Stromal cell of bone marrow (primary cell): ENCODE results near the gene PRSS22.

ENCODE experiments used
- DNase-seq: peaks from one replicate; pipeline ENCODE4 v3.0.0-alpha.2; 2012; ENCODE audit warnings: low read depth

Gene PRSS22

DNA sequence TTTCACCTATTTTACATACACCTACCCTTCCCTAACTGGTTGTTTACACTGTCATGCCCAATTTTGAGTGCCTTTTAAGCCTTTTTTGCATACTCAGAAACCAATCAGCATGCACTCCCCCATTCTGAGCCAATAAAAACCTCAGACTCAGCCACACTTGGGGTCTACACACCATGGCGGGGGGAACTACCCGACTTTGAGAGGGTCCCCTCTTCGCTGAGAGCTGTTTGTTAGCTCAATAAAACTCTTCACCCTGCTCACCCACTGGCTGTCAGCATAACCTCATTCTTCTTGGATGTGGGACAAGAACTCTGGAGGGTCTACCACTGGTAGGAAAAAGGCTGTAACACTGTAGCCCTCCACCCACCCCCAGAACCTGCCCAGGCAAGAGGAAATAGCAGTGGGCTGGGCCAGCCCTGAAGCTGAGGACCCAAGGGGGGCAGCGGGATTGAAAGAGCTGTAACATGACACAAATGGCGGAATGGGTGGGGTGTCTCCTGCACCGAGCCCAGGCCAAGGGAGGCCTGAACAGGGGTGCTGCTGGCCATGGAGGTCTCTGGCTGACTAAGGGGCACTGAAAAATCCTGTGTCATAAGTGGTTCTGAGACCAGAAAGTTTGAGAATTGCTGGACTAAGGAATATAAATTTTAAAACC, 22.0 kb upstream of the PRSS22 start:
- no peak for DNase-seq

- peak; percentile 50 for DNase-seq
These were observed 17.0 kb upstream of the PRSS22 start for GRCh38 chr16:2874912-2875362.

GRCh38 chr16:2874032-2874911, 16.3 kb upstream of the PRSS22 start:
- DNase-seq: no peak

DNA sequence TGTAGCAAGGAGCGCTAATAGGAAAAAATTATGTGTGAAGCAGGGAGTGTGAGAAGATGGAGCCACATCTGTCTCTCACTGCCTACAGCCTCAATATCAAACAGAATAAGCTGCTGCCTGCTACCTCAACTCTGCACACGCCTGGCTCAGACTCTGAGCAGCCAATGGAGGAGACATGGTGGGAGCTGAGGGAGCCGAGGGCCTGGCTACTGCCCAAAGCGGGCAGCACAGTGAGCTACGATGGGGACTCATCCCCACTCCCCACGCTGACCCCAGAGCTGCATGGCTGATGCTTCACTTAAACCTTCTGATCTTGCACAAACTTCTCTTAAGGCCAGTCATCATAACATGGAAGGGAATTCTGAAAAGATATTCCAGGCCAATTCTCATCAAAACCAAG, 14.0 kb upstream of the PRSS22 start:
- no peak for DNase-seq

DNA sequence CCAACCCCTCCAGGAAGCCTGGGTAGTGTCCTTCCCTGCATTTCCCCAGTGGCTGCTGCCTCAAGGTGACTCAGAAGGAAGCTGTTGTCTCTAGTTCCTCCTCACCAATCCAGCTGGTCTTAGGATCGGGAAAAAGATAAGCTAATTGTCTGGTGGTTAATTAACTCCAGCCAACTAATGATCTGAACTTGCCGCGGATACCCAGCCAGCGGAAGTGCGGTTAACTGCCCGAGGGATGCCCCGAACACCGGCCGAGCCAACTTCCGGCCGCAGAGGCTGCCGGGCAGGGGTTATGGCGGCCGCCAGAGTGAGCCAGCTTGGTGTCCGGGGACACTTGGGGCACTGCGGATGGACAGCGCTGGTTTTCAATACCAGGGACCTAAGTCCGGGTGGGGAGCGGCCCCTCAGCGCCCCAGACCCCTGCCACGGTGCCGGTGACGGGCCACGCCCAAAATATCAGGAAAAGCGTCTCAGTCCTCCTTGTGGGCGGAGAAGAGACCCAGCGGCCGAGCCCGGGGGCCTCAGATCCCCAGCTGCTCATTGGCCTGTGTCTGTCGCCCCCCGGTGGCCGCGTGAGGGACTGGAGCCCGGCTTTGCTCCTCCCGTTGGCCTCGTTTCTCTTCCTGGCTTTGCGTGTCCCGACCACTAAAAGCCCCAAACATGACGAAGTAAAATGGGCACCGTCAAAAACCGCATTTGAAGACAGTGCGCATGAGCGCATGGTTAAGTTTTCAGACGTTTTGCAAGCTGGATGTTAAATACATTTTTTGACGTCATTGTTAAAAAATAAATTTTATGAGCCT, 10.2 kb upstream of the PRSS22 start:
- DNase-seq: peak; percentile 90

- DNase-seq: no peak
These were observed 9.7 kb upstream of the PRSS22 start for GRCh38 chr16:2867661-2867986.

GRCh38 chr16:2866431-2866830, 8.5 kb upstream of the PRSS22 start:
- no peak for DNase-seq

DNA sequence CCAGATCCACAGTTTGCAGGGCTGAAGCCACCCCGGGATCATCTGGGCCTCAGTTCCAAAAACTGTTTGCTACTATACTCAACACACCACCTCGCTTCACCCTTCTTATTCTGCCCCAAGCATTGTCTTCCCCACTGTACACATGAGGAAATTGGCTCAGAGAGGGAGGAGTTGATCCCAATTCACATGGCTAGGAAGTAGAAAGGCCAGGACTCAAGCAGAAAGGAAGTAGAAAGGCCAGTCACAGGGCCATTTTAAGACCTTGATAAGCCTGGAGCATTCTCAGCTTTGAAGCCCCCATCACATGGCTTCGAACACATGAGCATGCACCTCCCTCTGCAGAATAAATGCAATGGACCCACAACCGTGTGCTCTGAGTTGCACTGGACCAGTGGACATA, 7.7 kb upstream of the PRSS22 start:
- no peak for DNase-seq

GRCh38 chr16:2860826-2861567, 3.0 kb upstream of the PRSS22 start:
- no peak for DNase-seq

DNA sequence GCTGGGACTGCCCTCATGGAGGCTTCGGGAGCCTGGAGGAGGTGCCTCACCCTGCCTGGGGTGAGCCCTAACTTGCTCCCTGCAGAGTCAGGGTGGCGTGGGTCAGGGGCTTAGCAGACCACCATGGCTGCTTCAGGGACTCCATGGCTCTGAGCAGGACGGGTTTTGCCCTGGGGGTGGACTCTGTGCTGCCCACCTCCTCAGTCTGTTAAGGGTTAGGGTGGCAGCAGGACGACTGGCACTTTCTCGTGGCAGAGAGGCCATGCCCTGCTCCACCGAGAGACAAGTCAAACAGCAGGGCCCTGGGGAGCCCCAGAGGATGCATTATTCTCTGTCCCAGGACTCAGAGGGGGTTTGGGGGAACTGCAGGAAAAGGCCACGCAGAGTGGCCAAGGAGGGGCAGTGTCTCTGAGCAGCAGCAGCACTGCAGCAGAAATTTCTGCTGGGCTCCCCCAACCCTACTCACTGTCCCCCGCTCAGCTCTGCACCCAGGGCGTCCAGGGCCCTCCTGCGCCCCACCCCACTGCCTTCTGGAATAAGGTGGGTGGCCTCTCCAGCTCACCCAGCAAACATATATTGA, 1.8 kb upstream of the PRSS22 start:
- no peak for DNase-seq

GRCh38 chr16:2858245-2859025, 465 bp upstream of the PRSS22 start:
- no peak for DNase-seq

DNA sequence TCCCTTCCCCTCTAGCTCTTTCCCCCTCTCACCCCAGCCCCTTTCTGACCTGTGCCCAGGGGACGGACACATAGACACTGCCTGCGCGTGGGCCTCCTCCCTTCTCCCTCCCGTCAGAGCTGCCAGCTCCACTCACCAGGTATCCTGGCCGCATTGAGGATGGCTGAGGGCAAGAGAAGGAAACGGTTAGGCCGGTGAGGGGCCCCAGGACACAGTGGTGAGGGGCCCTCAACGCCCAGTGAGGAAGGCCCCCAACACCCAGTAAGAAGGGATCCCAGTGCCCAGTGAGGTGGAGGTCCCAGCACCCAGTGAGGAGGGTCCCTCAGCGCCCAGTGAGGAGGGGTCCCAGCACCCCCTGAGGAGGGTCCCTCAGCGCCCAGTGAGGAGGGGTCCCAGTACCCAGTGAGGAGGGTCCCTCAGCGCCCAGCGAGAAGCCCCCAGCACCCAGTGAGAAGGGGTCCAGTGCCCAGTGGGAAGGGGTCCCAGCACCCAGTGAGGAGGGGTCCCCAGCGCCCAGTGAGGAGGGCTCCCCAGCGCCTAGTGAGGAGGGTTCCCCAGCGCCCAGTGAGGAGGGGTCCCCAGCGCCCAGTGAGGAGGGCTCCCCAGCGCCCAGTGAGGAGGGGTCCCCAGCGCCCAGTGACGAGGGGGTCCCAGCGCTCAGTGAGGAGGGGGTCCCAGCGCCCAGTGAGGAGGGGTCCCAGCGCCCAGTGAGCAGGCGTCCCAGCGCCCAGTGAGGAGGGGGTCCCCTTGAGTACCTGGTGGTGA, 1.1 kb downstream of the PRSS22 start:
- DNase-seq: no peak

DNA sequence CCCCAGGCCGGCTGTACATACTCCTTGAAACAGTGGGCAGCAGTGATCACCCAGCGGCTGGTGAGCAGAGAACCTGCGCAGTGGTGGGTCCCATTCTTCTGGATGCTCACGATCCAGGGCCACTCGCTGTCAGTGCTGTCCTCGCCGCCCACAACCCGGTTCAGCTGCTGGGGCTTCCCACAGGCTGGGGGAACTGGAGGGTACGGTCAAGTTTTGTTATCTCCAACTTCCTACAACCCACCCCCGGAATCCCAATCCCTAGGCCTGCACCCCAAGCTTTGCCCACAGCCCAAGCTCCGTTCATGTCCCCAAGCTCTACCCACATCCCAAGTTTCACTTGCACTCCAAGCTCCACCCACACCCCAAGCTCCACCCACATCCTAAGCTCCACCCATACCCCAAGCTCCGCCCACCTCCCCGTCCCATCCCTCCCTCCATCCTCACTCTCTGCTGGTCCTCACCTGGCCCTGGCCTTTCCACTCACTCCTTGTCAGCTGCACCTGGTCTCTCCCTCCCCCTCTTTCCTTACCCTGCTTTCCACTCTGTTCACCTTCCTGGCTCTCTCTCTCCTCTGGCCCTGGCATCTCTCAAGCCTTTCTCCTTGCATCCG, 1.8 kb downstream of the PRSS22 start:
- DNase-seq: no peak

DNA sequence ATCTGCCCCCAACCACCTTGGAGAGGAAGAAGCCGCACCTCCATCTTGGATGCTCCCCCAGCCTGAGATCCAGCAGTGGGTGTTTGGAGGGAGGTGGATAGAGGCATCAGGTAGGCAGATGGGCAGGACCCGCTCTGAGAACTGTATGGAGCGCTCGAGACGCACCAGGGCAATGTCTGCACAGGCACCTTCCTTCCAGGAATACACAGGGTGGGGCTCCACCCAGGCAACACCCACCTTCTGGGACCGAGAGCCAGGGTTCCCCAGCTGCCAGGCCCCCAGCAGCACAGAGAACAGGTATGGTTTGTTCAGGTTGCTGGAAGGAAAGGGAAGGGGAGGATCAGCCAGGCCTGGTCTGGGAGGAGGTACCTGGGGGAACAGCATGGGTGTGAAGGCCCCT, 2.4 kb downstream of the PRSS22 start:
- no peak for DNase-seq

DNA sequence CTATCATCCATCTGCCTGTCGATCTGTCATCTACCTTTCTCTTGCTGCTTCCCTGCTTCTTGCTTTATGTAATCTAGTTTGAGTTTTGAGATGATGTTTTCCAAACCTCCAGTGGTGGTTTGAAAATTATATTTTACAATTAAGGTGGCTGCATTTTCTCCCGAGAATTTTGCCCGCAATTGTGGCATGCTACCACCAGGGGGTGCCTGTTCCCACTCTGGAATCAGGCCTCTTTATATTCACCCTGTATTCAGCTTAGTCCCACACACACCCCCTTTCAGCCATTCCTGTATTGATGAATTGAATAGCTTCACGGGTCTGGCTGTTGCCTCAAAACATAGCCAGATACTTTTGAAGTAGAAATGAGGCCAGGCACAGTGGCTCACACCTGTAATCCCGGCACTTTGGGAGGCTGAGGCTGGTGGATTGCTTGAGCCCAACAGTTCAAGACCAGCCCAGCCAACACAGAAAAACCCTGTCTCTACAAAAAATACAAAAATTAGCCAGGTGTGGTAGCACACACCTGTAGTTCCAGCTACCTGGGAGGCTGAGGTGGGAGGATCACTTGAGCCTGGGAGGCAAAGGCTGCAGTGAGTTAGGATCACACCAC, 3.2 kb downstream of the PRSS22 start:
- no peak for DNase-seq

- no peak for DNase-seq
These were observed 4.4 kb downstream of the PRSS22 start for GRCh38 chr16:2853531-2854073.

DNA sequence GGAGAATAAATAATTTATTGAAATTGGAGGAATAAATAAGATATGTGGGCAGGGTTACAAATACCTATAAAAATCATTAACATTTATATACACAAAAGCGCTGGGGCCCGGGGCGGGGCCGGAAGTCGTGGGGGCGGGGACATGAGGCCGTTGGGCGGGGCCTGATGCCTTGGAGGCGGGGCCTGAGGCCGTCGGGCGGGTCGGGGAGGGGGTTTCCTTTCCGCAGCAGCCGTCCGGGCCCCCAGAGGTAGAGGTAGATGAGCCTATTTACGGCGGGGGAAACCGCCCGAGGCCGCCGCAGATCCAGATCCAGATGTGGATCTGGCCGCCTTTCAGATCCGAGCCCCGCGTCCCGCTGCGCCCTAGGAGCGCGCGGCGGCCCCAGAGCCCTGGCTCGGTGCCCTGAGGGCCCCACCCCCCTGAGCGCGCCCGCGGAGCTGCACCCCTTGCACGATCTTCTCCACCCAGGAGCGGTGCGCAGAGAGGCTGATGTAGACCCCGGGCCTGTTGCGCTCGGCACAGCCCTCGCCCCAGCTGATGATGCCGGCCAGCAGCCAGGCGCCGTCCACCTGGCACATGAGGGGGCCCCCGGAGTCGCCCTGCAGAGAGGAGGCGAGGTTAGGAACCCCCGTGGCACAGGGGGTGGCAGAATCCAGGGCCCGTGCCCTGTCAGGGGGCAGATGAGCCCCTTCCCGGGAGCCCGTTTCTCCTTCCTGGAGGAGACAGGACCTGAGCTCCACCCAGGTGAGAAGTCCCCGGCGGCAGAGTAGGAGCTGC, 5.1 kb downstream of the PRSS22 start:
- DNase-seq: no peak
